Panc1 (cell line): ENCODE results near the gene NETO1. TPM values are rescaled to one million over a fixed set of nuclear protein-coding genes. Genes with fewer than 3 reads are reported as not detected.

Experiments
- ATAC-seq: fragments of 200-7000 bp; cut with Tn5 transposase; 2 replicates; pipeline ENCODE4 v1.9.1; 2020; ENCODE audit warnings: mild to moderate bottlenecking, moderate library complexity
- BruUV-seq: library from RNA; stranded (reverse); fragments of 400-500 nt; replicated peaks from 2 replicates; lab custom pipeline; 2021; lab: Mats Ljungman, UMichigan
- CTCF ChIA-PET: fragments of 300-600 bp; sonication (Branson Sonifier 250); formaldehyde crosslinking; loops from one replicate; lab custom pipeline; 2022; ENCODE audit warnings: antibody characterized with exemption; lab: Charles Lee
- POLR2A ChIA-PET: fragments of 300-600 bp; sonication (Branson Sonifier 250); formaldehyde crosslinking; loops from one replicate; lab custom pipeline; 2022; ENCODE audit warnings: antibody characterized with exemption; lab: Charles Lee
- DNase-seq: peaks from one replicate; pipeline ENCODE4 v3.0.0-alpha.2; 2010; ENCODE audit warnings: low read depth, low spot score
- H3K27ac ChIP-seq: 2 replicates; pipeline ENCODE4 v1.5.1; 2011; ENCODE audit warnings: mild to moderate bottlenecking, low read length, inconsistent platforms
- H3K27me3 ChIP-seq: fragments of 200-500 bp; sonication (Bioruptor generic); 2 replicates; pipeline ENCODE4 v1.6.0; 2014; ENCODE audit warnings: low read length, inconsistent platforms; ENCODE audit not compliant: control insufficient read depth, insufficient read depth
- H3K36me3 ChIP-seq: fragments of 200-500 bp; sonication (Bioruptor generic); 2 replicates; pipeline ENCODE4 v1.5.1; 2014; ENCODE audit warnings: inconsistent platforms, mild to moderate bottlenecking, low read length, moderate library complexity; ENCODE audit not compliant: control insufficient read depth, insufficient read depth
- H3K4me1 ChIP-seq: 2 replicates; pipeline ENCODE4 v1.5.1; 2011; ENCODE audit warnings: inconsistent platforms, mild to moderate bottlenecking, low read length, moderate library complexity; ENCODE audit not compliant: control insufficient read depth, insufficient read depth
- H3K4me3 ChIP-seq, 2 experiments: 2 replicates each; pipeline ENCODE4 v1.5.1; 2011 to 2012; ENCODE audit warnings: low read depth in 2 of 2, low read length in 2 of 2, mild to moderate bottlenecking in 2 of 2, inconsistent platforms in 1 of 2, moderate library complexity in 1 of 2
- H3K9me3 ChIP-seq: fragments of 200-500 bp; sonication (Bioruptor generic); 2 replicates; pipeline ENCODE4 v1.5.1; 2014; ENCODE audit warnings: low read depth, mild to moderate bottlenecking, inconsistent platforms, low read length, moderate library complexity; ENCODE audit not compliant: control insufficient read depth, insufficient read depth
- CTCF ChIP-seq: fragments of 450-650 bp; IDR thresholded peaks from 2 replicates; pipeline ENCODE4 v1.5.1; 2017; ENCODE audit warnings: mild to moderate bottlenecking
- POLR2AphosphoS5 ChIP-seq: IDR thresholded peaks from 2 replicates; pipeline ENCODE4 v1.6.1; 2012; ENCODE audit warnings: mild to moderate bottlenecking, low read depth, low read length, moderate library complexity
- REST ChIP-seq, 2 experiments: IDR thresholded peaks; 2 replicates each; pipeline ENCODE4 v1.6.1; 2011 to 2012; ENCODE audit warnings: low read depth in 2 of 2, control low read depth in 1 of 2, low read length in 1 of 2, mild to moderate bottlenecking in 1 of 2, moderate library complexity in 1 of 2; ENCODE audit not compliant: insufficient read depth in 1 of 2
- SIN3A ChIP-seq: IDR thresholded peaks from 2 replicates; pipeline ENCODE4 v1.6.1; 2012; ENCODE audit warnings: low read depth, mild to moderate bottlenecking, low read length, moderate library complexity, borderline replicate concordance; ENCODE audit not compliant: insufficient read depth
- TCF7L2 ChIP-seq: IDR thresholded peaks from 2 replicates; pipeline ENCODE4 v1.6.1; 2011; ENCODE audit warnings: mild to moderate bottlenecking, low read depth, low read length, inconsistent platforms
- in situ Hi-C: cut with HindIII; loops from 2 replicates; pipeline ENCODE4 v1.10.0; 2016; ENCODE audit warnings: low sequenced_read_pairs, low pct_unique_long_range_greater_than_20kb
- intact Hi-C: fragments of 100-400 bp; cut with micrococcal nuclease; formaldehyde crosslinking; loops from one replicate; pipeline ENCODE4 v1.10.0; 2022; ENCODE audit not compliant: unreplicated experiment
- total RNA-seq: library from RNA; stranded (reverse); gene quantifications from one replicate; pipeline ENCODE4 v1.2.1, GENCODE V29; 2021; ENCODE audit not compliant: unreplicated experiment

The NETO1 gene
- total RNA-seq, 1 experiment from 2014 or later, result not detected

- intact Hi-C loops (no loop called here), in situ Hi-C loops (no loop called here)
- ATAC-seq (no peak), DNase-seq (no peak)
- Histone ChIP-seq H3K4me3 (no peak overlapping the region), H3K27me3 (no peaks in the 10 kb centered on the region), H3K9me3 (no peaks in the 10 kb centered on the region), H3K4me1 (no peaks in the 10 kb centered on the region), H3K36me3 (no peaks in the 10 kb centered on the region), H3K27ac (no peak overlapping the region)
- CTCF ChIA-PET, result no interaction called here
- POLR2A ChIA-PET, result no interaction called here
- TF ChIP-seq REST (IDR thresholded peaks at IDR 0.05; ENCODE audit: insufficient read depth in 1 of 2, low read depth in 2 of 2, low read length in 1 of 2) (no peak), SIN3A (no peak), CTCF (no peak), TCF7L2 (no peak), POLR2AphosphoS5 (no peak)
- BruUV-seq, result no TSS peak
Measured at GRCh38 chr18:72726201-72726600, 141.6 kb downstream of the NETO1 start.

GRCh38 chr18:72721330-72721729 is 146.5 kb downstream of the NETO1 start:
- POLR2A ChIA-PET, result no interaction called here

More at GRCh38 chr18:72721330-72721729, 146.5 kb downstream of the NETO1 start:
- Histone ChIP-seq H3K4me1 (no peaks in the 10 kb centered on the region), H3K36me3 (no peaks in the 10 kb centered on the region), H3K27ac (no peak overlapping the region), H3K27me3 (no peaks in the 10 kb centered on the region), H3K4me3 (no peak overlapping the region), H3K9me3 (no peaks in the 10 kb centered on the region)
- no peak for ATAC-seq
- in situ Hi-C loops (no loop called here), intact Hi-C loops (no loop called here)
- no peak for DNase-seq
- no TSS peak for BruUV-seq
- no peak for TF ChIP-seq TCF7L2
- no peak for TF ChIP-seq CTCF
- no peak for TF ChIP-seq REST (IDR thresholded peaks at IDR 0.05; ENCODE audit: insufficient read depth in 1 of 2, low read depth in 2 of 2, low read length in 1 of 2)
- no peak for TF ChIP-seq POLR2AphosphoS5
- TF ChIP-seq SIN3A, result no peak
- CTCF ChIA-PET, result no interaction called here
